PFSK-1 (cell line): ENCODE data around the gene CWC15.

Source experiments
- FOXP2 ChIP-seq: optimal IDR thresholded peaks from 2 replicates; pipeline ENCODE3; 2011; ENCODE audit warnings: borderline replicate concordance, control low read depth, inconsistent platforms; ENCODE audit not compliant: insufficient read depth; ENCODE audit errors: extremely low read length, extremely low read depth
- POLR2AphosphoS5 ChIP-seq: IDR thresholded peaks from 2 replicates; pipeline ENCODE4 v1.6.1; 2012; ENCODE audit warnings: low read depth, mild to moderate bottlenecking, control low read depth, low read length, moderate library complexity
- REST ChIP-seq, 2 experiments: IDR thresholded peaks; 2 replicates each; pipeline versions ENCODE4 v1.6.1 to v1.8.0; 2011 to 2012; ENCODE audit warnings: low read depth in 2 of 2, low read length in 2 of 2, control low read depth in 1 of 2, inconsistent platforms in 1 of 2, mild to moderate bottlenecking in 1 of 2, moderate library complexity in 1 of 2; ENCODE audit not compliant: insufficient read depth in 1 of 2
- SIN3A ChIP-seq: IDR thresholded peaks from 2 replicates; pipeline ENCODE4 v1.6.1; 2012; ENCODE audit warnings: mild to moderate bottlenecking, low read length, moderate library complexity, borderline replicate concordance; ENCODE audit not compliant: insufficient read depth

- TF ChIP-seq POLR2AphosphoS5, result no peak
- no peak for TF ChIP-seq SIN3A
- TF ChIP-seq REST (IDR thresholded peaks at IDR 0.05; ENCODE audit: insufficient read depth in 1 of 2, low read depth in 2 of 2, low read length in 2 of 2), result no peak
- TF ChIP-seq FOXP2, result no peak
These were observed 32.3 kb upstream of the CWC15 start for GRCh38 chr11:95005642-95006041.
